NCI-H226 (cell line): ENCODE results near the gene CBLN1.

ENCODE experiments used
- DNase-seq: peaks from one replicate; pipeline ENCODE4 v3.0.0-alpha.2; 2015

Gene CBLN1

DNA sequence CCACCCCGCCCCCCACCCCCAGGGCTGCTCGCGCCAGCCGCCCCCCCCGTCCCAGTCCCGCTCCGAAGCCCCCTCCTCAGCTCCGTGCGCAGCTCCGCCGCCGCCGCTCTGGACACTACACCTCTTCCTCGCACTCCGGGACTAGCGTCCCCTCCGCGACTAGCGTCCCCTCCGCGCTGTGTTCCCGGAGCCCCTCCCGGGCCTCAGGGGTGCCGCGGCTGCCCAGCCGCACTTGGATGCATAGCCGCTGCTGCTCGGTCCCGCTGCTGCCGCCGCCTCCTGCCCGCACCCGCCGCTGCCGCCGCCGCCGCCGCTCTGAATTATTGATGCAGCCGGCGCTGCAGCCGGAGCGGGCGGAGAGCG is at the start of gene CBLN1:
CBLN1 (minus strand) TSS at position 359 of the 363 bp plus-strand sequence. CDS start 373 bp downstream, outside the sequence.
- DNase-seq, result no peak

DNA sequence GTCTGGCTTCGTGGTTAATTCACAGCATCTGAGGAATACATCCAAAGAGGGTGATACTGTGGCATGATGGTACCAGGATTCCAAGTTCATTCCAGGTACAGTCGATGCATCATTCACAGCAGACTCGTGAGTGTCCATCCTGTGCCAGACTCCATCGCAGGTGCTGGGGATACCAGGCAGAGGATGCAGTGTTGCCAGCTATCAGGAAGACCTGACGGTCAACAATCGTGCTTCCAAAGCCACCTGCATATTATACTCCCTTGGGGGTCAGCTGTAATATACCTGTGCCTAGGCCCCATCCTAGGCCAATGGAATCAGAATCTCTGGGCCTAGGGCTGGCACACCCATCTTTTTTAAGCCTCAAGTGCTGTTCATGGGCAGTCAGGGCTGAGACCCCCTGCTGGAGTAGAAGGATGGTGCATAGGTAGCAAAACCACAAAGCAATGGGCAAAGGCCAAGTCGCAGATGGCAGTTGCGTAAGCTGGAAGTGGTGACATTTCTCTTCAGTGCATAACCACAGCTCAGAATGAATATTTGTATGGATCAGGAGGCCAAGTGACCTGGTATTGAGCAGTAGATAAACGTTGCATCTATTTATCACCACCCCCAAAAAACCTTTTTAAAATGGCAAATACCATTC is 49.0 kb upstream of the CBLN1 start:
- no peak for DNase-seq

- DNase-seq, result no peak
These were observed 46.7 kb upstream of the CBLN1 start for GRCh38 chr16:49328325-49328724.

DNA sequence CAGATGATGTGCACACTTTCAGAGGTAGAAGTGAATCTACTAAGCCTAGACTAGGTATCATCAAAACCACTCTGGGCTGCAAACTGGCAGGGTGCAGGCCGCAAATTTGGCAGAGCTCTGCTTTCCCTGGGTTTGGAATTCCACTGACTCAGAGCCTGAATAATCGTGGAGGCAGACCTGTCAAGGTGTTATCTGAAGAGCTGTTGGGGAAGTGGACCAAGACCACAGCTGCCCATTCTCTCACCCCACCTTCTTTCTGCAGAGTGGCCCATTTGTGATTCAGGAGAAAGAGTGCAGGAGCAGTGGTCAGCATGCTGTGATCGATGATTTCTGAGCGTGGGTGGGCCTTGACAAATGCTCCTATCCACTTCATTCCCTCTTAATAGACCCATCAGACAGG is 45.8 kb upstream of the CBLN1 start:
- DNase-seq, result no peak

- DNase-seq, result no peak
These were observed 43.1 kb upstream of the CBLN1 start for GRCh38 chr16:49324703-49325102.

DNA sequence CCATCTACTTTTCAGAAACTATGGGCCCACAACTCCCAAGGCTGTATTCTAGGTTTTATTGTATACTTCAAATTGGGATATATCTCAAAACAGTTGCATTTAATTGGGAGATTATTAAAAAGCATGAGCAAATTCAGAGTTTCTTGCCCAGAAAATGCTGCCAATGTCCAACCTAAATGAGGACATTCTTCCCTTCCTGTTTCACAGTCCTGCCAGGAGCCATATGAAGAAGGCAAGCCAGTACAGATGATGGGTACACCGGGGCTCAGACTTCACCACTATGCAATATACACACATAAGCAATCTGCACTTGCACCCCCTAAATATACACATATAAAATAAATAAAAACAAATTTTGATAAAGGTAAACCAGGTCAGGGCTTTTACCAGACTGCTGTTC is 34.0 kb upstream of the CBLN1 start:
- DNase-seq, result no peak

DNA sequence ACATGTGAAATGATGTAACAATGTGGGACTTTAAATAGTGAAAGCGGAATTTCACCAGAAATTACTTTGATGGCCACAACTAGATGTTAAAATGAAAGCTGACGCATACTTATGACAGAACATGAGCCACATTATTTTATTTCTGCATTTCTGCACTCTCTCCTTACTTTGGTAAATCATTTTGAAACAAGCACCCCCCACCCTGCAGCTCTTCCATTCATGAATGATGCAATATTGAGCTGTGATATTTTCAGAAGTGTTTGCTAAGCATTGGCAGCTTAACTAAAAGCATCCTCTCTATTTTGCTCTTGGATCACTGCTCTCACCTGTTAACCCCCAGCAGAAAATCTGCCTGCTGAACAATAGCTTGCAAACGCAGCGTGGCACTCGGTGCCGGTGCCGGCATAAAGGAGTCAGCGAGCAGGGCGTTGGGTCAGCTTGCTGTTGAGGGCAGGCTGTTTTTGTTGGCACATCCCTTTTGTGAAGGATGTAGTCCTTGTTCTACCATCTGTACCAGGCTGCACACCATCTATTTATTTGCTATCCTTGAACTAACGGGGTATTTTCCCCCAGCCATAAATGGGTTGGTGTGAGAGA is 30.8 kb upstream of the CBLN1 start:
- DNase-seq, result no peak

GRCh38 chr16:49311823-49312222 is 30.2 kb upstream of the CBLN1 start:
- no peak for DNase-seq

DNA sequence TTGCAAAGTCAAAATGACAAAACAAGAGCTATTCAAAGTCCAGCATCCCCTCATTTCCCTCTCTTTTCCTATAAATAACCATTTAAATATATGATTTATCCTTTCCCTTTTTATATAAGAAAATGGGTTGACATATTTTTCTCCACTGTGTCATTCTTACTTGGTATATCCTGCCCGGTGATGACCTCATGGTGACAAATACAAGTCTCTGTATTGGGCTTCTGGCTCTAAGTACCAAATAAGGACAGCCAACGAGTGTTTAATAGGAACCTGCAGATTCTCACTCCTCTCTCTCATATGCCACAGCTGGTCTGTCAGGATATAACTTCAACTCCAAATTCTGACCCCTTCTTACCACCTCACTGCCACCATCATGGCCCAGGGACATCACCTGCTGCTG is 25.5 kb upstream of the CBLN1 start:
- DNase-seq, result no peak

- no peak for DNase-seq
These were observed 23.8 kb upstream of the CBLN1 start for GRCh38 chr16:49305406-49305805.

- no peak for DNase-seq
These were observed 10.8 kb upstream of the CBLN1 start for GRCh38 chr16:49292413-49292812.

GRCh38 chr16:49287572-49287971 is 5.9 kb upstream of the CBLN1 start:
- DNase-seq, result no peak

DNA sequence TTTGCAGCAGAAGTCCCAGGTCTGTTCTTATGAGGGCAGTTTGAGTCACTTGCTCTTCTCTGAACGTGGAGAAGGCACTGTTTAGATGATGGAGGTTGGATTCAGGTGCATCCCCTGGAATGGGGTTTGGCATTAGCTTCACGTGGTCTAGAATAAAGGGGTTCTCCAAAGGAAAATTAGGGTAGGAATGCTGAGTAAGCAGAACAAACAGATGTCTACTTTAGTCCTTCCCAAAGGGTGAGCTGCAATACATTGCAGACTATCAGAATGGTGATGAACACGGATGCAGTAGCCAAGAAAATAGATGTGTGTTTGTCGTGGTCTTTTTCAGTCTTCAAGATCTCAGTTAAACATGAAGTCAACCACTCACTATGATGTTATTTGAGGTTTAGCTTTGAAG is 3.3 kb upstream of the CBLN1 start:
- DNase-seq, result no peak

GRCh38 chr16:49283376-49284049 is 1.9 kb upstream of the CBLN1 start:
- DNase-seq, result no peak

DNA sequence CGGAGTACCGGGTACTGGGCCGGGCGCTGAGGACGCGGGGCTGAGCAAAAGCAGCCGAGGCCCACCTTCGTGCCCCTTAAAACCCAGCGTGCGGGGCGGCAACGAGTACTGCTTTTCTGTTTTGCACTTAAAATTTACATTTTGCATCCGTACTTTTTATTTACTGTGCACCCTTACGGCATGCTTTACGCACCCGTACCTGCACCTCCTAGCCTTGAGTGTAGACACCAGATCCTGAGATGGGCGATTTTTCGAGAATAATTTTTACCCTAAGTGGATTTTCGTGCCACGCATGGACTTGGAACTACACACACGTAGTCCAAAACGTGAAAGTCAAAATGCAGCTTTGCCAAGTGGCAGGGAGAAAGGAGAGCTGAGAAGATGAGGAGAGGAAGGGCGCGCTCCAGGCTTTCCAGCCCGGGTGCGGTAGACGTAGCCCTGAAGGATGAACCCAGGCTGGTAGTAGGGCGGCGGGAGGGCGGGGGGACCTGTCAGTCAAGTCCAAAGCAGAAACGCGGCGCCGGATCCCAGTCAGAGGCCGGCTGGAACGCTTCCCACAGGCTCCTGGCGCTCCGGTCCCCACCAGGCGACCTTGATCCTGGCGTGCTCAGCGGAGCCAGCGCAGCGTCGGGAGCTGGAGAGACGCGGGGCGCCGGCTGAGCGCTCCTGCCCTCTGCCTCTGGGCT is 1.2 kb upstream of the CBLN1 start:
- DNase-seq, result no peak

- DNase-seq, result no peak
These were observed 405 bp upstream of the CBLN1 start for GRCh38 chr16:49281843-49282642.

DNA sequence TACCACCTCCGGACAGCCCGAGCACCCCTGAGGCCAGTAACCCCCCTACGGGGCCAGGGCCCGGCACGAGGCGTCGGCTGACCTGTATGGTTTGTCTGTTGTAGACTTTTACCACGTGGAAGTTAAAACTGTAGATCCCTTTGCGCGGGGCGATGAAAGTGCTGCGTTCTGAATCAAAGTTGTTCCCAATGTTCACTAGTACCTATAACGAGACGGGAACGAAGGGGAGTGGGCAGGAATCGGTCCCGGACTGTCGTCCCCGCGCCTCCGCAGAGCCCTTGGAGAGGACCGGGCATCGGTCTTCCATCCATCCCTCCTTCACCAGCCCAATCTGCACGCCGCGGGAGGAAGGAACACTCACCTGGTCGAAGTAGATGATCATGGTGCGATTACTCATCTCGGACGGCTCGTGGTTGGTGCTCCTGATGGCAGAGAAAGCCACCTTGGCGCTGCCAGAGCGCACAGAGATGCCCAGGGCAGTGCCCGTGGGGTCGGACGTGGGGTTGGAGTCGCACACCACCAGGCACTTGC is 732 bp downstream of the CBLN1 start:
- DNase-seq, result no peak

- no peak for DNase-seq
These were observed 1.4 kb downstream of the CBLN1 start for GRCh38 chr16:49280105-49280741.

- DNase-seq, result no peak
These were observed 2.5 kb downstream of the CBLN1 start for GRCh38 chr16:49278944-49279725.

- no peak for DNase-seq
These were observed 3.1 kb downstream of the CBLN1 start for GRCh38 chr16:49278567-49278827.

- DNase-seq, result no peak
These were observed 3.7 kb downstream of the CBLN1 start for GRCh38 chr16:49277766-49278566.
